H1 (cell line): Measurements from ENCODE around the gene HIVEP3. TPM values are rescaled to one million over a fixed set of nuclear protein-coding genes. Genes with fewer than 3 reads are reported as not detected.

Experiments
- CTCF ChIA-PET: fragments of 300-600 bp; sonication (Branson Sonifier 250); formaldehyde crosslinking; loops from one replicate; lab custom pipeline; 2021; ENCODE audit not compliant: partially characterized antibody; lab: Charles Lee
- POLR2A ChIA-PET: fragments of 300-600 bp; sonication (Branson Sonifier 250); formaldehyde crosslinking; loops from one replicate; lab custom pipeline; 2021; ENCODE audit warnings: inconsistent platforms; ENCODE audit not compliant: partially characterized antibody; lab: Charles Lee
- DNase-seq, 2 experiments: peaks; one replicate each; pipeline versions ENCODE4 v3.0.0 to v3.0.0-alpha.2; 2010 to 2022; ENCODE audit warnings: low spot score in 2 of 2, low read depth in 1 of 2, mixed read lengths in 1 of 2
- FAIRE-seq: peaks from 2 replicates; lab custom pipeline; 2011; peaks lifted over from hg19 to GRCh38; lab: Jason Lieb, UNC
- H2AFZ ChIP-seq: 2 replicates; pipeline ENCODE4 v1.8.1; 2012; ENCODE audit warnings: low read length, inconsistent platforms
- H2AK5ac ChIP-seq: 2 replicates; pipeline ENCODE4 v1.6.1; 2013; ENCODE audit warnings: low read depth, low read length
- H2BK120ac ChIP-seq: replicated peaks from 2 replicates; pipeline ENCODE3; 2013; ENCODE audit warnings: low read depth, low read length, inconsistent platforms
- H2BK12ac ChIP-seq: 2 replicates; pipeline ENCODE4 v1.6.1; 2013; ENCODE audit warnings: low read depth, low read length
- H2BK15ac ChIP-seq: 2 replicates; pipeline ENCODE4 v1.6.1; 2013; ENCODE audit warnings: low read length
- H2BK20ac ChIP-seq: 2 replicates; pipeline ENCODE4 v1.6.1; 2013; ENCODE audit warnings: low read length
- H2BK5ac ChIP-seq: 2 replicates; pipeline ENCODE4 v1.6.1; 2013; ENCODE audit warnings: low read depth, low read length
- H3K14ac ChIP-seq: 2 replicates; pipeline ENCODE4 v1.6.1; 2013; ENCODE audit warnings: inconsistent platforms; ENCODE audit not compliant: insufficient read length
- H3K18ac ChIP-seq: 2 replicates; pipeline ENCODE4 v1.6.1; 2013; ENCODE audit warnings: low read length; ENCODE audit errors: extremely low read depth
- H3K23ac ChIP-seq: 2 replicates; pipeline ENCODE4 v1.6.1; 2013; ENCODE audit warnings: inconsistent platforms; ENCODE audit not compliant: insufficient read length
- H3K23me2 ChIP-seq: 2 replicates; pipeline ENCODE4 v1.6.1; 2013; ENCODE audit warnings: low read depth, low read length
- H3K27ac ChIP-seq: 2 replicates; pipeline ENCODE4 v1.6.1; 2011; ENCODE audit warnings: low read depth, low read length, inconsistent platforms
- H3K27me3 ChIP-seq, 4 experiments: replicated peaks in 1 of 4; 1 replicate in 1 of 4; 2 replicates in 3 of 4; pipeline versions ENCODE4 v1.6.1 to v1.8.1; 2011 to 2013; ENCODE audit warnings: low read length in 3 of 4, mild to moderate bottlenecking in 3 of 4, inconsistent platforms in 2 of 4, mixed read lengths in 2 of 4, moderate library complexity in 1 of 4; ENCODE audit not compliant: control insufficient read depth in 3 of 4, insufficient read depth in 3 of 4; ENCODE audit errors: extremely low read depth in 1 of 4
- H3K36me3 ChIP-seq, 4 experiments: 2 replicates each; pipeline versions ENCODE4 v1.6.1 to v1.8.1; 2011 to 2013; ENCODE audit warnings: mild to moderate bottlenecking in 4 of 4, low read length in 3 of 4, moderate library complexity in 2 of 4, control low read depth in 1 of 4, inconsistent platforms in 1 of 4; ENCODE audit not compliant: insufficient read depth in 4 of 4, control insufficient read depth in 2 of 4
- H3K4ac ChIP-seq: replicated peaks from 2 replicates; pipeline ENCODE3; 2013; ENCODE audit warnings: low read length, low read depth, mixed read lengths, inconsistent platforms; ENCODE audit not compliant: insufficient read length
- H3K4me1 ChIP-seq, 4 experiments: replicated peaks in 1 of 4; 1 replicate in 1 of 4; 2 replicates in 3 of 4; pipeline versions ENCODE4 v1.6.1 to v1.8.1; 2011 to 2013; ENCODE audit warnings: low read length in 3 of 4, inconsistent platforms in 2 of 4, mixed read lengths in 1 of 4; ENCODE audit not compliant: insufficient read depth in 4 of 4, control insufficient read depth in 3 of 4
- H3K4me2 ChIP-seq, 2 experiments: 2 replicates each; pipeline versions ENCODE4 v1.6.1 to v1.8.1; 2011 to 2013; ENCODE audit warnings: low read depth in 2 of 2, low read length in 2 of 2, control low read depth in 1 of 2, inconsistent platforms in 1 of 2, mild to moderate bottlenecking in 1 of 2; ENCODE audit not compliant: insufficient read depth in 1 of 2
- H3K4me3 ChIP-seq, 4 experiments: fragments of 200-600, 300-600 bp in 1 of 4; sonication (generic), shearing (Covaris generic), sonication (Bioruptor Twin) in 1 of 4; 2 replicates each; pipeline versions ENCODE4 v1.5.1 to v1.8.1; 2011 to 2016; ENCODE audit warnings: low read length in 4 of 4, low read depth in 3 of 4, control low read depth in 2 of 4, inconsistent platforms in 2 of 4, mild to moderate bottlenecking in 2 of 4, mixed read lengths in 1 of 4, moderate library complexity in 1 of 4; ENCODE audit not compliant: insufficient read depth in 2 of 4; ENCODE audit errors: extremely low read depth in 1 of 4
- H3K56ac ChIP-seq: replicated peaks from 2 replicates; pipeline ENCODE3; 2013; ENCODE audit warnings: low read depth, mild to moderate bottlenecking, mixed read lengths, low read length, inconsistent platforms; ENCODE audit not compliant: insufficient read length
- H3K79me1 ChIP-seq: 2 replicates; pipeline ENCODE4 v1.6.1; 2013; ENCODE audit warnings: low read depth, low read length, control low read depth
- H3K79me2 ChIP-seq, 2 experiments: 2 replicates each; pipeline versions ENCODE4 v1.6.1 to v1.8.1; 2012 to 2013; ENCODE audit warnings: low read length in 2 of 2, mild to moderate bottlenecking in 2 of 2, inconsistent platforms in 1 of 2; ENCODE audit not compliant: insufficient read depth in 2 of 2, control insufficient read depth in 1 of 2
- H3K9ac ChIP-seq, 4 experiments: replicated peaks in 1 of 4; 1 replicate in 1 of 4; 2 replicates in 3 of 4; pipeline versions ENCODE4 v1.6.1 to v1.8.1; 2011 to 2013; ENCODE audit warnings: low read depth in 3 of 4, low read length in 3 of 4, control low read depth in 2 of 4, mild to moderate bottlenecking in 2 of 4, moderate library complexity in 2 of 4, inconsistent platforms in 1 of 4; ENCODE audit errors: extremely low read depth in 1 of 4
- H3K9me3 ChIP-seq, 2 experiments: 2 replicates each; pipeline versions ENCODE4 v1.6.1 to v1.8.1; 2012 to 2013; ENCODE audit warnings: mild to moderate bottlenecking in 2 of 2, moderate library complexity in 2 of 2, control low read depth in 1 of 2, inconsistent platforms in 1 of 2, low read depth in 1 of 2, low read length in 1 of 2, mixed read lengths in 1 of 2; ENCODE audit not compliant: insufficient read depth in 2 of 2
- H4K20me1 ChIP-seq, 2 experiments: replicated peaks in 1 of 2; 2 replicates each; pipeline versions ENCODE3 to v1.8.1; 2011 to 2013; ENCODE audit warnings: inconsistent platforms in 2 of 2, low read length in 2 of 2, mild to moderate bottlenecking in 1 of 2; ENCODE audit not compliant: insufficient read depth in 2 of 2, control insufficient read depth in 1 of 2
- H4K5ac ChIP-seq: 2 replicates; pipeline ENCODE4 v1.6.1; 2013; ENCODE audit warnings: low read length, low read depth, mixed read lengths, inconsistent platforms; ENCODE audit not compliant: insufficient read length
- H4K8ac ChIP-seq: 2 replicates; pipeline ENCODE4 v1.8.0; 2013; ENCODE audit warnings: mild to moderate bottlenecking, moderate library complexity, low read length, inconsistent platforms; ENCODE audit not compliant: insufficient read depth; ENCODE audit errors: extremely low read depth
- H4K91ac ChIP-seq: replicated peaks from 2 replicates; pipeline ENCODE3; 2013; ENCODE audit warnings: low read length, mixed read lengths, inconsistent platforms; ENCODE audit not compliant: insufficient read length
- BCL11A ChIP-seq, 2 experiments: IDR thresholded peaks; one replicate each; pipeline ENCODE4 v1.6.1; 2011; ENCODE audit warnings: low read depth in 2 of 2, low read length in 2 of 2, mild to moderate bottlenecking in 2 of 2
- GABPA ChIP-seq: IDR thresholded peaks from 2 replicates; pipeline ENCODE4 v1.6.1; 2011; ENCODE audit warnings: mild to moderate bottlenecking, low read length, moderate library complexity, borderline replicate concordance; ENCODE audit not compliant: insufficient read depth
- GTF2F1 ChIP-seq: IDR thresholded peaks from 2 replicates; pipeline ENCODE4 v1.6.1; 2012; ENCODE audit warnings: low read depth, low read length, improper control_type of control experiment, borderline replicate concordance
- HDAC6 ChIP-seq: IDR thresholded peaks from one replicate; pipeline ENCODE4 v1.7.1; 2012; ENCODE audit warnings: low read depth, mild to moderate bottlenecking, inconsistent platforms, low read length, moderate library complexity
- JUND ChIP-seq: IDR thresholded peaks from 2 replicates; pipeline ENCODE4 v1.6.1; 2011; ENCODE audit warnings: mild to moderate bottlenecking, improper control_type of control experiment, low read length
- KDM5A ChIP-seq: fragments of 200-600 bp; IDR thresholded peaks from 2 replicates; pipeline ENCODE4 v1.7.1; 2012; ENCODE audit warnings: mild to moderate bottlenecking, low read length, inconsistent platforms, mixed read lengths
- NANOG ChIP-seq: IDR thresholded peaks from 2 replicates; pipeline ENCODE4 v1.6.1; 2011; ENCODE audit warnings: low read length, low read depth, mild to moderate bottlenecking, inconsistent platforms; ENCODE audit not compliant: insufficient read depth, poor library complexity, severe bottlenecking
- POLR2AphosphoS5 ChIP-seq: IDR thresholded peaks from 2 replicates; pipeline ENCODE4 v1.6.1; 2011; ENCODE audit warnings: low read depth, low read length
- POU5F1 ChIP-seq: IDR thresholded peaks from 2 replicates; pipeline ENCODE4 v1.6.1; 2011; ENCODE audit warnings: low read depth, mild to moderate bottlenecking, low read length, moderate library complexity
- SAP30 ChIP-seq: fragments of 300-600 bp; sonication (generic); IDR thresholded peaks from 2 replicates; pipeline ENCODE4 v1.7.1; 2012; ENCODE audit warnings: low read length, moderate library complexity, mild to moderate bottlenecking, inconsistent platforms; ENCODE audit not compliant: insufficient read depth, insufficient replicate concordance
- SRF ChIP-seq: IDR thresholded peaks from 2 replicates; pipeline ENCODE4 v1.6.1; 2011; ENCODE audit warnings: mild to moderate bottlenecking, low read depth, low read length, moderate library complexity
- SUZ12 ChIP-seq: fragments of 200-600 bp; sonication (generic); IDR thresholded peaks from 2 replicates; pipeline ENCODE4 v1.6.1; 2012; ENCODE audit warnings: mild to moderate bottlenecking, inconsistent platforms, low read length, moderate library complexity, mixed read lengths
- TAF7 ChIP-seq: optimal IDR thresholded peaks from 2 replicates; pipeline ENCODE3; 2011; ENCODE audit warnings: low read depth, mild to moderate bottlenecking, inconsistent platforms, low read length, moderate library complexity, borderline replicate concordance
- WGBS, 2 experiments: shearing (Covaris generic) in 1 of 2; methylation state at CpG; one replicate each; pipeline versions ENCODE4 v1.1.6 to v1.1.7; 2013 to 2015; ENCODE audit warnings: low lambda C conversion rate in 2 of 2, mixed read lengths in 2 of 2, inconsistent platforms in 1 of 2, low coverage in 1 of 2, missing lambda C conversion rate in 1 of 2; ENCODE audit not compliant: insufficient replicate concordance in 2 of 2, insufficient coverage in 1 of 2, insufficient read length in 1 of 2; ENCODE audit errors: extremely low coverage in 1 of 2, missing lambda C conversion rate in 1 of 2; 5-methylcytosine and 5-hydroxymethylcytosine counted together
- polyA plus RNA-seq, 7 experiments: library from polyadenylated mRNA; depleted of rRNA in 3 of 7; stranded (reverse) in 5 of 7; unstranded in 2 of 7; fragments of >200 nt in 5 of 7; fragments of 200-250 nt in 2 of 7; gene quantifications; 1 replicate in 5 of 7; 2 replicates in 1 of 7; 4 replicates in 1 of 7; pipeline versions ENCODE4 v1.2.1 to v1.2.3, GENCODE V29; 2011 to 2013; ENCODE audit warnings: missing spikeins in 2 of 7, mixed read lengths in 2 of 7
- total RNA-seq: library from RNA; stranded (reverse); fragmentation: NEBNext Ultra II Directional; extraction: Animal tissue kit (Norgen Biotek cat#: 25700); gene quantifications from 2 replicates; pipeline ENCODE4 v1.2.1, GENCODE V29; 2021

HIVEP3 gene
- total and polyA plus RNA-seq, 2 of the 8 experiments (the other 6 are each of a cell fraction or from before 2014, with no cell fraction given): 0.24 to 0.69 TPM

DNA sequence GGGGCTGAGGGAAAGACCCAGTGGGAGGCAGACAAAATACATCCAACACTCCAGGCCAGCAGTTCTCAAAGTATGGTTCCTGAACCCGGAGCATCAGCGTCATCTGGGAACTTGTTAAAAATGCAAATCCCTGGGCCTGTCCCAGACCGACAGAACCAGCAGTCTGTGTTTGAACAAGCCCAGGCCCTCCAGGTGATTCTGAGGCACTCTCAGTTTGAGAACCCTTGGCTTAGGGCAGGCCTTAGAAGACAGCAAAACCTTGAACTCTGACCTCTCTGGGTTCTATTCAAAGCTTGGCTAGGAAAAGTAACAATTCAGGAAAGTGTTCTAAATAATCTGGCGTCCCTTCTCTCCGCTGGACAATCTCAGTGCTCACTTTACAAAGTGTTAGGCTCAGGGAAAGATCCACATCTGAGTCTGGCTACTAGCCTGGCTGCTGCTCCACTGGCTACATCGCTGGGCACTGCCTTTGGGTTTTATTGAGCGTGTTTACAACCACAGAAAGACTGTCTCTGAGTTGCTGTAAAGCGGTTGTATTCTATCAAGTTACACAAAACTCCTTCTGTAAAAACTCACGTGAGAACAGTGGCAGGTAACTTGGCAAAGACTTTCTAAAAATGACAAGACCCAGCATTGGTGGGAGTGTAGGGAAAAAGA lies 166.1 kb downstream of the HIVEP3 start:
- ChIA-PET POLR2A (no interaction called here), CTCF (no interaction called here)
- no peaks in the 10 kb centered on the region for H3K23me2 ChIP-seq
- WGBS, 2 experiments: 91% methylated on average over 9 of the region's 9 CpGs; no CpG with 5 or more reads in 1 of the 2 experiments
- no peaks in the 10 kb centered on the region for H3K27me3 ChIP-seq
- no peak overlapping the region for H3K4me2 ChIP-seq
- H2BK20ac ChIP-seq: no peak overlapping the region
- H3K36me3 ChIP-seq: no peaks in the 10 kb centered on the region
- DNase-seq (no peak), FAIRE-seq (no peak)
- H4K20me1 ChIP-seq: no peaks in the 10 kb centered on the region
- peaks cover 0 to 5% (median 3%) of the 10 kb centered on the region in 4 experiments; a peak in 4 of 7 replicates for H3K4me1 ChIP-seq
- H3K9me3 ChIP-seq: no peaks in the 10 kb centered on the region
- H2AFZ ChIP-seq: no peak overlapping the region
- H3K27ac ChIP-seq: no peak overlapping the region
- H3K9ac ChIP-seq: no peak overlapping the region
- H4K5ac ChIP-seq: no peak overlapping the region
- no peak overlapping the region for H3K56ac ChIP-seq
- no peak overlapping the region for H2BK5ac ChIP-seq
- H2BK15ac ChIP-seq: no peak overlapping the region
- H2AK5ac ChIP-seq: no peak overlapping the region
- H3K14ac ChIP-seq: no peak overlapping the region
- no peaks in the 10 kb centered on the region for H3K79me2 ChIP-seq
- no peaks in the 10 kb centered on the region for H3K79me1 ChIP-seq
- no peak overlapping the region for H2BK120ac ChIP-seq
- H4K91ac ChIP-seq: no peak overlapping the region
- H3K4me3 ChIP-seq: no peak overlapping the region
- H3K23ac ChIP-seq: no peak overlapping the region
- no peak overlapping the region for H3K18ac ChIP-seq
- no peak overlapping the region for H2BK12ac ChIP-seq
- H4K8ac ChIP-seq: no peak overlapping the region
- H3K4ac ChIP-seq: no peak overlapping the region
- no peak for TF ChIP-seq GTF2F1
- no peak for TF ChIP-seq SRF
- TF ChIP-seq BCL11A (IDR thresholded peaks at IDR 0.05; ENCODE audit: low read depth in 2 of 2, low read length in 2 of 2): no peak
- TF ChIP-seq KDM5A: no peak
- TF ChIP-seq NANOG: no peak
- TF ChIP-seq JUND: no peak
- TF ChIP-seq POLR2AphosphoS5: no peak
- TF ChIP-seq HDAC6: no peak
- TF ChIP-seq POU5F1: no peak
- TF ChIP-seq SUZ12: no peak
- no peak for TF ChIP-seq GABPA
- no peak for TF ChIP-seq TAF7
- no peak for TF ChIP-seq SAP30
